Measurements from ENCODE around the gene MYO1A.

Gene MYO1A

GRCh38 chr12:57009949-57010626 is 39.8 kb downstream of the MYO1A start:
- peaks cover 16 to 24% of the 10 kb centered on the region in 2 donors for H3K4me1 ChIP-seq (ENCODE audit: control insufficient read depth in 1 of 2, insufficient read depth in 2 of 2, low read length in 2 of 2)
- H3K36me3 ChIP-seq (ENCODE audit: control insufficient read depth in 1 of 2, insufficient read depth in 2 of 2, low read length in 2 of 2): no peaks in the 10 kb centered on the region
- H3K9me3 ChIP-seq (ENCODE audit: control insufficient read depth in 1 of 2, low read length in 2 of 2): no peaks in the 10 kb centered on the region
- no peaks in the 10 kb centered on the region for H3K27me3 ChIP-seq (ENCODE audit: low read depth, low read length)
- no peak overlapping the region for H3K4me3 ChIP-seq (ENCODE audit: low read depth in 1 of 2, low read length in 2 of 2)
- no peak overlapping the region for H3K27ac ChIP-seq (ENCODE audit: low read length)

DNA sequence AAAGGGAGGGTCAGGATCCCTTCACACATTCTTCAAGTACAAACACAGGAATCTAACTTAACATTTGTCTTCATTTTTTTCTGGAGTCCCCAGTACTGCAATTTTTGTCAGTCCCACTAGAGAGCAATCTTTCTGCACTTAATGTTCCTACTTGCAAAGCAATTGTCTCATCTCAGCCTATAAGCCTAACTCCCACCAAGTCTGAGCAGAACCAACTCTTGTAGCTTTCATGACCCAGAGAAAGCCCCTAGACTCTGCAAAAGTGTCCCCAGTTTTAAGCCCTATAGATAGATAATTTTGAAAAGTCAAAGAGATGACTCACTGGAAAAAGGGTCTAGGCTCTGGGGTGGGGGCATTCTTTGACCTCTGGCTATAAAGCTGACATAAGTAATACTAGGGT is 41.8 kb downstream of the MYO1A start:
- no peaks in the 10 kb centered on the region for H3K9me3 ChIP-seq (ENCODE audit: control insufficient read depth in 1 of 2, low read length in 2 of 2)
- H3K4me1 ChIP-seq (ENCODE audit: control insufficient read depth in 1 of 2, insufficient read depth in 2 of 2, low read length in 2 of 2): peaks cover 21 to 28% of the 10 kb centered on the region in 2 donors
- no peaks in the 10 kb centered on the region for H3K27me3 ChIP-seq (ENCODE audit: low read depth, low read length)
- H3K36me3 ChIP-seq (ENCODE audit: control insufficient read depth in 1 of 2, insufficient read depth in 2 of 2, low read length in 2 of 2): peaks cover 12 to 15% of the 10 kb centered on the region in 2 donors
- H3K27ac ChIP-seq (ENCODE audit: low read length): no peak overlapping the region
- H3K4me3 ChIP-seq (ENCODE audit: low read depth in 1 of 2, low read length in 2 of 2): no peak overlapping the region

GRCh38 chr12:57006809-57007475 is 43.0 kb downstream of the MYO1A start:
- Histone ChIP-seq H3K36me3 (ENCODE audit: control insufficient read depth in 1 of 2, insufficient read depth in 2 of 2, low read length in 2 of 2) (peaks cover 24 to 27% of the 10 kb centered on the region in 2 donors), H3K27me3 (ENCODE audit: low read depth, low read length) (no peaks in the 10 kb centered on the region), H3K27ac (ENCODE audit: low read length) (no peak overlapping the region), H3K4me1 (ENCODE audit: control insufficient read depth in 1 of 2, insufficient read depth in 2 of 2, low read length in 2 of 2) (peaks cover 21 to 30% of the 10 kb centered on the region in 2 donors), H3K4me3 (ENCODE audit: low read depth in 1 of 2, low read length in 2 of 2) (peak overlapping the region; percentile 29 to 43), H3K9me3 (ENCODE audit: control insufficient read depth in 1 of 2, low read length in 2 of 2) (no peaks in the 10 kb centered on the region)

- Histone ChIP-seq H3K4me1 (ENCODE audit: control insufficient read depth in 1 of 2, insufficient read depth in 2 of 2, low read length in 2 of 2) (peaks cover 21 to 38% of the 10 kb centered on the region in 2 donors), H3K36me3 (ENCODE audit: control insufficient read depth in 1 of 2, insufficient read depth in 2 of 2, low read length in 2 of 2) (peaks cover 24 to 32% of the 10 kb centered on the region in 2 donors), H3K9me3 (ENCODE audit: control insufficient read depth in 1 of 2, low read length in 2 of 2) (no peaks in the 10 kb centered on the region), H3K4me3 (ENCODE audit: low read depth in 1 of 2, low read length in 2 of 2) (peak within 1 kb of the TSS; percentile 78 to 85), H3K27me3 (ENCODE audit: low read depth, low read length) (no peaks in the 10 kb centered on the region), H3K27ac (ENCODE audit: low read length) (peak within 1 kb of the TSS; percentile 56)
Measured at GRCh38 chr12:57005980-57006808, 43.7 kb downstream of the MYO1A start, which contains the start of gene ZBTB39. TSS of gene ZBTB39 (minus strand) at chr12:57006546. CDS start at chr12:57004917, 1,629 bp downstream.

- no peaks in the 10 kb centered on the region for H3K9me3 ChIP-seq (ENCODE audit: control insufficient read depth in 1 of 2, low read length in 2 of 2)
- peaks cover 21 to 38% of the 10 kb centered on the region in 2 donors for H3K4me1 ChIP-seq (ENCODE audit: control insufficient read depth in 1 of 2, insufficient read depth in 2 of 2, low read length in 2 of 2)
- peaks cover 24 to 32% of the 10 kb centered on the region in 2 donors for H3K36me3 ChIP-seq (ENCODE audit: control insufficient read depth in 1 of 2, insufficient read depth in 2 of 2, low read length in 2 of 2)
- H3K27ac ChIP-seq (ENCODE audit: low read length): no peak overlapping the region
- no peak overlapping the region for H3K4me3 ChIP-seq (ENCODE audit: low read depth in 1 of 2, low read length in 2 of 2)
- no peaks in the 10 kb centered on the region for H3K27me3 ChIP-seq (ENCODE audit: low read depth, low read length)
Measured at GRCh38 chr12:57004651-57005050, 45.3 kb downstream of the MYO1A start.

- Histone ChIP-seq H3K9me3 (ENCODE audit: control insufficient read depth in 1 of 2, low read length in 2 of 2) (no peaks in the 10 kb centered on the region), H3K36me3 (ENCODE audit: control insufficient read depth in 1 of 2, insufficient read depth in 2 of 2, low read length in 2 of 2) (peaks cover 24 to 36% of the 10 kb centered on the region in 2 donors), H3K27me3 (ENCODE audit: low read depth, low read length) (no peaks in the 10 kb centered on the region), H3K27ac (ENCODE audit: low read length) (no peak overlapping the region), H3K4me3 (ENCODE audit: low read depth in 1 of 2, low read length in 2 of 2) (no peak overlapping the region), H3K4me1 (ENCODE audit: control insufficient read depth in 1 of 2, insufficient read depth in 2 of 2, low read length in 2 of 2) (peaks cover 18 to 32% of the 10 kb centered on the region in 2 donors)
Measured at GRCh38 chr12:57003395-57003794, 46.5 kb downstream of the MYO1A start.

DNA sequence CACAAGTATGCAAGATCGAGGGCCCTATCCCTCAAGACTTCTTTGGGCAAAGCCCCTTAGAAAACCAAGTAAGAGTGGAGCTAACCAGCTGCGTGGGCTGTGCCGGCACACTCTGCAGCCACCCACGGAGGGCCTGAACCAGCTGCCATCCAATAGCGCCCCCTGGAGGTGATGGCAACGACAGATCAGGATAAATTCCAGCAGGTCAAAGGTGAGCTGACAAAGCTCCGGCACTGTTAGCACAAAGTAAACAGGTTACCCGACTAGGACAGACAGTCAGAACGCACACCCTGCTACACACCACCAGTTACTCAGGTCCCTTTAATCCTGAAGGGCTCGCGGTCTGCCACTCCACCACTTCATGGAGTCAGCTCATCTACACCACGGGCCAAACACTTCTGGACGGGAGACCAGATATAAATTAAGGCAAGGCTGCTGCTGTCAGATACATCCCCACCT is 48.5 kb downstream of the MYO1A start:
- Histone ChIP-seq H3K9me3 (ENCODE audit: control insufficient read depth in 1 of 2, low read length in 2 of 2) (no peaks in the 10 kb centered on the region), H3K27ac (ENCODE audit: low read length) (no peak overlapping the region), H3K4me1 (ENCODE audit: control insufficient read depth in 1 of 2, insufficient read depth in 2 of 2, low read length in 2 of 2) (peaks cover 10 to 23% of the 10 kb centered on the region in 2 donors), H3K27me3 (ENCODE audit: low read depth, low read length) (no peaks in the 10 kb centered on the region), H3K36me3 (ENCODE audit: control insufficient read depth in 1 of 2, insufficient read depth in 2 of 2, low read length in 2 of 2) (peaks cover 25 to 37% of the 10 kb centered on the region in 2 donors), H3K4me3 (ENCODE audit: low read depth in 1 of 2, low read length in 2 of 2) (no peak overlapping the region)

DNA sequence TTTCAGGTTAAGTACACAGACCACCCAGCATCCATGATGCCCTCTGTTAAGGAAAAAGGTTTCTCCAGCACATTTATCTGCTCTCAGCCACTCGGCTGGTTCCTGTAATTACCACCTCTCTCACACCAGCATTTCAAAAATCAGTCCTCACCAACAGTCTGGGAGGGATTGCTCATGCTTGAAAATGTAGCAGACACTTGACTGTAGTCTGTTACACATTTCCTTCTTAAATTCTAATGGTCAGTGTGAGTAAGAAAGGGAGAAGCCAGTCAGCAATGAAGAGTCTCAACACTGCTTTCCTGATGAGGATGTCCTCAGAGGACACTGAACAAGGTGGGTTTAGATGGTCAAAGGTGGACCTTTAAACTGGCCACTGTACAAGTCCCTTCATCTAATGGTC is 49.5 kb downstream of the MYO1A start:
- peaks cover 29 to 37% of the 10 kb centered on the region in 2 donors for H3K36me3 ChIP-seq (ENCODE audit: control insufficient read depth in 1 of 2, insufficient read depth in 2 of 2, low read length in 2 of 2)
- no peak overlapping the region for H3K4me3 ChIP-seq (ENCODE audit: low read depth in 1 of 2, low read length in 2 of 2)
- H3K27ac ChIP-seq (ENCODE audit: low read length): no peak overlapping the region
- no peaks in the 10 kb centered on the region for H3K27me3 ChIP-seq (ENCODE audit: low read depth, low read length)
- H3K9me3 ChIP-seq (ENCODE audit: control insufficient read depth in 1 of 2, low read length in 2 of 2): no peaks in the 10 kb centered on the region
- H3K4me1 ChIP-seq (ENCODE audit: control insufficient read depth in 1 of 2, insufficient read depth in 2 of 2, low read length in 2 of 2): peaks cover 9 to 18% of the 10 kb centered on the region in 2 donors

DNA sequence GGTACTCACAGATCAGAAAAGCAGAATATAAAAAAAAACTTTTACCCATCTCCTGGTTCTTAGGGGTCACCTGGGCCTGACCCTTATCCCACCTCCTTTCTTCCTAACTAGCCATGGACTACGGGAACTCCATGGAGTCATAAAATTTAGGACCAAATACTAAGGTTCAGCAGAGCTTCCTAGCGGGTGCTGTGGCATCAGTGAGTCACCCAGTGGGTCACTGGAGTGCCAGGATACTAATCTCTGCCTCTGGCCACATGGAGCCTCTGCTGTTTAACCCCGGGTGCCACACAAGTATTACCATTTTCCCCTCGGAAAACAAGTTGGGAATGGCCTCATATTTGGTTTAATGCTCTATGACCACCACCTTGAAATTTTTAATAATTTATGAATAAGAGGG is 50.5 kb downstream of the MYO1A start:
- H3K36me3 ChIP-seq (ENCODE audit: control insufficient read depth in 1 of 2, insufficient read depth in 2 of 2, low read length in 2 of 2): peaks cover 28 to 39% of the 10 kb centered on the region in 2 donors
- no peaks in the 10 kb centered on the region for H3K9me3 ChIP-seq (ENCODE audit: control insufficient read depth in 1 of 2, low read length in 2 of 2)
- peaks cover 0 to 11% of the 10 kb centered on the region in 2 donors for H3K4me1 ChIP-seq (ENCODE audit: control insufficient read depth in 1 of 2, insufficient read depth in 2 of 2, low read length in 2 of 2)
- H3K4me3 ChIP-seq (ENCODE audit: low read depth in 1 of 2, low read length in 2 of 2): no peak overlapping the region
- H3K27ac ChIP-seq (ENCODE audit: low read length): no peak overlapping the region
- H3K27me3 ChIP-seq (ENCODE audit: low read depth, low read length): no peaks in the 10 kb centered on the region

DNA sequence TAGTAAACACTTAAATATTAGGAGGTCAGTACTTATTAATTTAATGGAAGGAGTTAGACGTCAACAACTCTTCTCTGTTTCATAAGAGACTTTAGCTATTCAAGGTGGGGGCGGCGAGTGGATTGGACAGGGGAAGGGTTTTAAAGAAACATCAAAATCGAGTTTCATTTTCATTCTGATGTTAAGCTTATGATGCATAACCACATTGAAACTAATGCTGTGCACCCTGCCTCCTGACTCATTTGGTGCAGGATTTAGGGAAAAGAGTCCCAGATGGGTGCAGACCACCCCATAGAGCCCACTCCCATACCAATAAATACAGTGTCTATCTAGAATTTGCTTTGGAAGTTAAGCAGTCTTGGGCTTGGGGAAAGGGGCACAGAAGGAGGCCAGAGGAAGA is 50.9 kb downstream of the MYO1A start:
- Histone ChIP-seq H3K4me1 (ENCODE audit: control insufficient read depth in 1 of 2, insufficient read depth in 2 of 2, low read length in 2 of 2) (peaks cover 0 to 11% of the 10 kb centered on the region in 2 donors), H3K27ac (ENCODE audit: low read length) (no peak overlapping the region), H3K36me3 (ENCODE audit: control insufficient read depth in 1 of 2, insufficient read depth in 2 of 2, low read length in 2 of 2) (peaks cover 24 to 34% of the 10 kb centered on the region in 2 donors), H3K9me3 (ENCODE audit: control insufficient read depth in 1 of 2, low read length in 2 of 2) (no peaks in the 10 kb centered on the region), H3K4me3 (ENCODE audit: low read depth in 1 of 2, low read length in 2 of 2) (no peak overlapping the region), H3K27me3 (ENCODE audit: low read depth, low read length) (no peaks in the 10 kb centered on the region)

DNA sequence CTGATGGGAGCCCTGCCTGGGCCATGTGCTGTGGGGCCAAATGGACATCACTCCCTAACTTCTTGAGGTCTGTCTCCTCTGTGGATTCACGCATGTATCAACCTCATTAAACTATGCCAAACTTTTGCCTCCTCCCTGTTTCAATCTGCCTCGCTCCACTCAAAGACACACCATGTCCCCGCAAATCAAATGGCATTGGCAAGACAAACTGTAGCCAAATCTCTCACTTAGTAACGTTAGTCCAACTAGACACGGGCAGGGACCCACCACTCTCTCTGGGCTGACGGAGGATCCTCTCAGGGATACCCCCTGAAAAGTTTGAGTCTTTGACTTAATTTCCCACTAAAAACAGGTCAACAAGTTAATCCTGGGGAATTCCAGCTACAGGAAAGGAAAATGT is 51.6 kb downstream of the MYO1A start:
- Histone ChIP-seq H3K4me1 (ENCODE audit: control insufficient read depth in 1 of 2, insufficient read depth in 2 of 2, low read length in 2 of 2) (peaks cover 0 to 11% of the 10 kb centered on the region in 2 donors), H3K36me3 (ENCODE audit: control insufficient read depth in 1 of 2, insufficient read depth in 2 of 2, low read length in 2 of 2) (peaks cover 18 to 28% of the 10 kb centered on the region in 2 donors), H3K9me3 (ENCODE audit: control insufficient read depth in 1 of 2, low read length in 2 of 2) (no peaks in the 10 kb centered on the region), H3K27me3 (ENCODE audit: low read depth, low read length) (no peaks in the 10 kb centered on the region), H3K4me3 (ENCODE audit: low read depth in 1 of 2, low read length in 2 of 2) (no peak overlapping the region), H3K27ac (ENCODE audit: low read length) (no peak overlapping the region)

Data from muscle layer of duodenum (tissue), 2 donors.